Urinary bladder (tissue), 4 donors: Measurements from ENCODE around the gene NOX5. TPM values are rescaled to one million over a fixed set of nuclear protein-coding genes. Genes with fewer than 3 reads are reported as not detected.
"Not testable (repeated sequence)": the region's sequence is repeated elsewhere in the genome, so short reads cannot be mapped to it uniquely, and the experiment has no call there.

ENCODE experiments used
- DNase-seq: peaks from one replicate; pipeline ENCODE4 v3.0.0-alpha.2; 2015; ENCODE audit errors: extremely low spot score
- H3K27ac ChIP-seq: one replicate; pipeline ENCODE4 v1.5.1; 2013; ENCODE audit warnings: low read depth, mild to moderate bottlenecking, moderate library complexity
- H3K36me3 ChIP-seq: one replicate; pipeline ENCODE4 v1.6.1; 2013; ENCODE audit warnings: mild to moderate bottlenecking, moderate library complexity; ENCODE audit not compliant: insufficient read depth
- H3K4me1 ChIP-seq: one replicate; pipeline ENCODE4 v1.6.1; 2013; ENCODE audit warnings: mild to moderate bottlenecking, moderate library complexity; ENCODE audit not compliant: insufficient read depth
- H3K4me3 ChIP-seq: one replicate; pipeline ENCODE4 v1.5.1; 2013; ENCODE audit warnings: low read depth, low read length
- WGBS: extraction: QIAGEN DNeasy Blood & Tissue Kit; methylation state at CpG from one replicate; pipeline ENCODE4 v1.1.7; 2013; 5-methylcytosine and 5-hydroxymethylcytosine counted together
- polyA plus RNA-seq: library from polyadenylated mRNA; stranded (reverse); fragments of 200-250 nt; gene quantifications from one replicate; pipeline ENCODE4 v1.2.3, GENCODE V29; 2013
- total RNA-seq: library from RNA; depleted of rRNA; stranded (reverse); fragments of >200 nt; gene quantifications from one replicate; pipeline ENCODE4 v1.2.3, GENCODE V29; 2014
- donor health status: healthy with polysubstance abuse.
- donor health status: healthy.

The NOX5 gene
- 0.16 TPM for total RNA-seq
- 0.19 TPM for polyA plus RNA-seq

GRCh38 chr15:69014454-69014853 is at the start of gene NOX5:
Gene NOX5 (plus strand): TSS chr15:69014695. CDS start chr15:69014736, 41 bp downstream.
- no peak for DNase-seq
- Histone ChIP-seq H3K36me3 (no peaks in the 10 kb centered on the region), H3K4me3 (no peak within 1 kb of the TSS), H3K27ac (no peak within 1 kb of the TSS), H3K4me1 (no peaks in the 10 kb centered on the region)
- WGBS = 66% methylated on average over 1 of the region's 1 CpG

- 58% methylated on average over 5 of the region's 5 CpGs for WGBS
- no peaks in the 10 kb centered on the region for H3K4me1 ChIP-seq
- H3K27ac ChIP-seq = no peak overlapping the region
- no peak overlapping the region for H3K4me3 ChIP-seq
- H3K36me3 ChIP-seq = no peaks in the 10 kb centered on the region
- no peak for DNase-seq
Measured at GRCh38 chr15:68966996-68967395, 47.5 kb upstream of the NOX5 start.

GRCh38 chr15:68967948-68968347 is 46.5 kb upstream of the NOX5 start:
- DNase-seq = no peak

GRCh38 chr15:68969298-68969697 is 45.2 kb upstream of the NOX5 start:
- H3K4me1 ChIP-seq = no peaks in the 10 kb centered on the region
- no peak for DNase-seq
- no peaks in the 10 kb centered on the region for H3K36me3 ChIP-seq
- H3K27ac ChIP-seq = no peak overlapping the region
- no peak overlapping the region for H3K4me3 ChIP-seq

More at GRCh38 chr15:68967948-68968347, 46.5 kb upstream of the NOX5 start:
- no peaks in the 10 kb centered on the region for H3K36me3 ChIP-seq
- no peak overlapping the region for H3K27ac ChIP-seq
- no peaks in the 10 kb centered on the region for H3K4me1 ChIP-seq
- no peak overlapping the region for H3K4me3 ChIP-seq

GRCh38 chr15:68972201-68973065 is 42.1 kb upstream of the NOX5 start:
- Histone ChIP-seq H3K4me1 (no peaks in the 10 kb centered on the region), H3K4me3 (no peak overlapping the region), H3K27ac (no peak overlapping the region), H3K36me3 (no peaks in the 10 kb centered on the region)
- DNase-seq = no peak
- WGBS = 22% methylated on average over 4 of the region's 4 CpGs

- 98% methylated on average over 26 of the region's 26 CpGs for WGBS
- DNase-seq, H3K4me3 ChIP-seq, H3K36me3 ChIP-seq, H3K27ac ChIP-seq, H3K4me1 ChIP-seq: not testable (repeated sequence)
Measured at GRCh38 chr15:68975651-68976160, 38.8 kb upstream of the NOX5 start.

- WGBS = 92% methylated on average over 10 of the region's 10 CpGs
- DNase-seq = not testable (repeated sequence)
Measured at GRCh38 chr15:68977426-68977825, 37.1 kb upstream of the NOX5 start.

GRCh38 chr15:68979006-68979405 is 35.5 kb upstream of the NOX5 start:
- H3K36me3 ChIP-seq = no peaks in the 10 kb centered on the region
- no peaks in the 10 kb centered on the region for H3K4me1 ChIP-seq
- no peak for DNase-seq
- no peak overlapping the region for H3K4me3 ChIP-seq
- H3K27ac ChIP-seq = no peak overlapping the region
- 85% methylated on average over 3 of the region's 3 CpGs for WGBS

More at GRCh38 chr15:68977426-68977825, 37.1 kb upstream of the NOX5 start:
- H3K4me1 ChIP-seq, H3K36me3 ChIP-seq, H3K4me3 ChIP-seq, H3K27ac ChIP-seq: not testable (repeated sequence)

- no peak overlapping the region for H3K27ac ChIP-seq
- no peak overlapping the region for H3K4me3 ChIP-seq
- DNase-seq = no peak
- no peaks in the 10 kb centered on the region for H3K36me3 ChIP-seq
- WGBS = 92% methylated on average over 1 of the region's 1 CpG
- H3K4me1 ChIP-seq = no peaks in the 10 kb centered on the region
Measured at GRCh38 chr15:68979816-68980215, 34.7 kb upstream of the NOX5 start.

GRCh38 chr15:68980786-68981185 is 33.7 kb upstream of the NOX5 start:
- no peak for DNase-seq
- Histone ChIP-seq H3K4me3 (no peak overlapping the region), H3K27ac (no peak overlapping the region), H3K36me3 (no peaks in the 10 kb centered on the region), H3K4me1 (no peaks in the 10 kb centered on the region)

- DNase-seq = no peak
- no peak overlapping the region for H3K4me3 ChIP-seq
- 91% methylated on average over 4 of the region's 4 CpGs for WGBS
- H3K27ac ChIP-seq = no peak overlapping the region
- H3K36me3 ChIP-seq = no peaks in the 10 kb centered on the region
- no peaks in the 10 kb centered on the region for H3K4me1 ChIP-seq
Measured at GRCh38 chr15:68981941-68982340, 32.6 kb upstream of the NOX5 start.

- Histone ChIP-seq H3K4me3 (no peak overlapping the region), H3K36me3 (no peaks in the 10 kb centered on the region), H3K27ac (no peak overlapping the region), H3K4me1 (no peaks in the 10 kb centered on the region)
- WGBS = 94% methylated on average over 6 of the region's 6 CpGs
- DNase-seq = no peak
Measured at GRCh38 chr15:68982976-68983563, 31.4 kb upstream of the NOX5 start.

GRCh38 chr15:68983961-68984481 is 30.5 kb upstream of the NOX5 start:
- DNase-seq = no peak
- Histone ChIP-seq H3K4me1 (no peaks in the 10 kb centered on the region), H3K36me3 (no peaks in the 10 kb centered on the region), H3K27ac (no peak overlapping the region), H3K4me3 (no peak overlapping the region)
- 69% methylated on average over 4 of the region's 4 CpGs for WGBS

GRCh38 chr15:68984586-68984985 is 29.9 kb upstream of the NOX5 start:
- H3K27ac ChIP-seq = no peak overlapping the region
- 94% methylated on average over 3 of the region's 3 CpGs for WGBS
- DNase-seq = no peak
- no peaks in the 10 kb centered on the region for H3K36me3 ChIP-seq
- H3K4me3 ChIP-seq = no peak overlapping the region
- H3K4me1 ChIP-seq = no peaks in the 10 kb centered on the region
